Osteoblast (primary cell): ENCODE measurements around the gene PRG3. TPM values are rescaled to one million over a fixed set of nuclear protein-coding genes. Genes with fewer than 3 reads are reported as not detected.
A peak's percentile ranks its signal among the peaks of the same experiment; 100 is the strongest.

Experiments
- DNase-seq: peaks from one replicate; pipeline ENCODE4 v3.0.0; 2011; ENCODE audit warnings: low spot score, mixed read lengths; ENCODE audit not compliant: insufficient read length; ENCODE audit errors: missing footprints
- H2AFZ ChIP-seq: 2 replicates; pipeline ENCODE4 v1.6.0; 2011; ENCODE audit warnings: mild to moderate bottlenecking, low read length
- H3K27ac ChIP-seq: 2 replicates; pipeline ENCODE4 v1.5.1; 2011; ENCODE audit warnings: mild to moderate bottlenecking, low read depth, low read length, moderate library complexity
- H3K27me3 ChIP-seq: 2 replicates; pipeline ENCODE4 v1.6.0; 2012; ENCODE audit warnings: mild to moderate bottlenecking, control low read depth, inconsistent platforms, low read length, moderate library complexity; ENCODE audit not compliant: insufficient read depth
- H3K36me3 ChIP-seq: 2 replicates; pipeline ENCODE4 v1.5.1; 2011; ENCODE audit warnings: mild to moderate bottlenecking, low read length, control low read depth, moderate library complexity; ENCODE audit not compliant: insufficient read depth
- H3K4me1 ChIP-seq: 2 replicates; pipeline ENCODE4 v1.5.1; 2011; ENCODE audit warnings: mild to moderate bottlenecking, low read length, control low read depth, moderate library complexity; ENCODE audit not compliant: insufficient read depth
- H3K4me2 ChIP-seq: 2 replicates; pipeline ENCODE4 v1.6.0; 2011; ENCODE audit warnings: mild to moderate bottlenecking, low read length; ENCODE audit not compliant: insufficient read depth
- H3K4me3 ChIP-seq: fragments of 200-600 bp; sonication (generic); 3 replicates; pipeline ENCODE4 v1.5.1; 2012; ENCODE audit warnings: mild to moderate bottlenecking, low read length, inconsistent platforms; ENCODE audit not compliant: insufficient read depth
- H3K79me2 ChIP-seq: 2 replicates; pipeline ENCODE4 v1.6.0; 2012; ENCODE audit warnings: mild to moderate bottlenecking, low read length, control low read depth, inconsistent platforms; ENCODE audit not compliant: insufficient read depth
- H3K9me3 ChIP-seq: 2 replicates; pipeline ENCODE4 v1.5.1; 2011; ENCODE audit warnings: low read depth, low read length, control low read depth
- H4K20me1 ChIP-seq: 2 replicates; pipeline ENCODE4 v1.6.0; 2012; ENCODE audit warnings: mild to moderate bottlenecking, low read length, control low read depth; ENCODE audit not compliant: insufficient read depth
- total RNA-seq: library from RNA; depleted of rRNA; stranded (reverse); fragments of >200 nt; gene quantifications from 2 replicates; pipeline ENCODE4 v1.2.3, GENCODE V29; 2012
- TF ChIP-seq, protein P1 (sequence below): IDR thresholded peaks from 2 replicates; pipeline ENCODE4 v1.5.1; 2011; ENCODE audit warnings: mild to moderate bottlenecking, low read depth, low read length, moderate library complexity; ENCODE audit errors: extremely low read depth

PRG3 gene
- total RNA-seq, 1 donor: not detected

DNA sequence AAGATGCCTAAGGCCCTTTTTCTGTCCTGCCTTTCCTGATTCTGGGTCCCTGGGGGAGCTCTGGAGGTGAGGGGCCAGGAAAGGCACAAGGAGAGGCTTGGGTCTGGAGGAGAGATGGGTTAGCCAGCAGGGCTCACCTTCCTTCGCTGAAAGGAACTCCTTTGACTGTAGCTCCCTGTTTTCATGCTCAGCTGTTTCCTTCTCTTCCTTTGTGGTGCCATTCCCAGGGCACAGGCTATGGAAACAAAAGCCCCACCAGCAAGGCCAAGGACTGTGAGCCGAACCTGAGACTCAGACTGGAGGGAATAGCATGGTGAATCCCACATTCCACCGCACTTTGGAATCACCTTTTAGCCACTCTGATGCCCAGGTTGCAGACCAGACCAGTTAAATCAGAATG is 35.5 kb upstream of the PRG3 start:
- H3K4me2 ChIP-seq: no peak overlapping the region
- no peak for DNase-seq
- H3K27ac ChIP-seq: peak overlapping the region; percentile 23
- TF ChIP-seq, protein P1, sequence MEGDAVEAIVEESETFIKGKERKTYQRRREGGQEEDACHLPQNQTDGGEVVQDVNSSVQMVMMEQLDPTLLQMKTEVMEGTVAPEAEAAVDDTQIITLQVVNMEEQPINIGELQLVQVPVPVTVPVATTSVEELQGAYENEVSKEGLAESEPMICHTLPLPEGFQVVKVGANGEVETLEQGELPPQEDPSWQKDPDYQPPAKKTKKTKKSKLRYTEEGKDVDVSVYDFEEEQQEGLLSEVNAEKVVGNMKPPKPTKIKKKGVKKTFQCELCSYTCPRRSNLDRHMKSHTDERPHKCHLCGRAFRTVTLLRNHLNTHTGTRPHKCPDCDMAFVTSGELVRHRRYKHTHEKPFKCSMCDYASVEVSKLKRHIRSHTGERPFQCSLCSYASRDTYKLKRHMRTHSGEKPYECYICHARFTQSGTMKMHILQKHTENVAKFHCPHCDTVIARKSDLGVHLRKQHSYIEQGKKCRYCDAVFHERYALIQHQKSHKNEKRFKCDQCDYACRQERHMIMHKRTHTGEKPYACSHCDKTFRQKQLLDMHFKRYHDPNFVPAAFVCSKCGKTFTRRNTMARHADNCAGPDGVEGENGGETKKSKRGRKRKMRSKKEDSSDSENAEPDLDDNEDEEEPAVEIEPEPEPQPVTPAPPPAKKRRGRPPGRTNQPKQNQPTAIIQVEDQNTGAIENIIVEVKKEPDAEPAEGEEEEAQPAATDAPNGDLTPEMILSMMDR: no peak
- no peaks in the 10 kb centered on the region for H3K27me3 ChIP-seq
- H3K36me3 ChIP-seq: peaks cover 72% of the 10 kb centered on the region
- peaks cover 4% of the 10 kb centered on the region for H4K20me1 ChIP-seq
- H3K4me1 ChIP-seq: no peaks in the 10 kb centered on the region
- no peak overlapping the region for H3K4me3 ChIP-seq
- H3K9me3 ChIP-seq: no peaks in the 10 kb centered on the region
- H2AFZ ChIP-seq: no peak overlapping the region
- peaks cover 4% of the 10 kb centered on the region for H3K79me2 ChIP-seq

DNA sequence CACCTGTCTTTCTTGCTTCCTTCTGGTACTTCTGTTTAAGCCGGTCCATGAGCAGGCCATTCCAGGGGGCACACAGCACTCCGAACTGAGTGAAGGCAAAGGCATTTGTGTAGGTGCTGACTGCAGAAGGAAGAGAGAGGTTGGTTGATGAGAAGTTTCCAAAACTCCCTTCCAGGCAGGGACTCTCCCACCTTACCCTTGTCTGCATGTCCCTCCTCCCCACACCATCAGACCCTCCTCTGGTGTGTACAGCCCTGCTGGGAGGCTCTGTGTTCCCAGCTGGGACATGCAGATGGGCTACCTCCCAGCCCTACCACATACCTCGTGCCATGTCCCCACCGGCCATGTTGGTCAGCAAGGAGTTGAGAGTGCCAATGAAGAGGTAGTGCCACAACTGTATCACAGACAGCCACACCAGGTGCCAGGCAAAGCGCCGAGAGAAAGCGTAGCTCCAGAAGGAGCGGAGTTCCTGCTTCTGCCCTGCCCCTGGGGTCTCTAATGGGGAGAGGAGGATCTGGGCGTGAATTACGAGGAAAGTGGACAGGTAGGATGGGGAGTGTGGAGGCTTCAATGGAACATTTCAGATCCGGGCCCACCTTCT is 33.8 kb upstream of the PRG3 start:
- Histone ChIP-seq H4K20me1 (peaks cover 4% of the 10 kb centered on the region), H3K4me1 (peaks cover 5% of the 10 kb centered on the region), H2AFZ (no peak overlapping the region), H3K27me3 (no peaks in the 10 kb centered on the region), H3K36me3 (peaks cover 69% of the 10 kb centered on the region), H3K9me3 (no peaks in the 10 kb centered on the region), H3K79me2 (peaks cover 4% of the 10 kb centered on the region), H3K4me2 (no peak overlapping the region), H3K27ac (no peak overlapping the region), H3K4me3 (no peak overlapping the region)
- no peak for DNase-seq
- TF ChIP-seq, protein P1: no peak

DNA sequence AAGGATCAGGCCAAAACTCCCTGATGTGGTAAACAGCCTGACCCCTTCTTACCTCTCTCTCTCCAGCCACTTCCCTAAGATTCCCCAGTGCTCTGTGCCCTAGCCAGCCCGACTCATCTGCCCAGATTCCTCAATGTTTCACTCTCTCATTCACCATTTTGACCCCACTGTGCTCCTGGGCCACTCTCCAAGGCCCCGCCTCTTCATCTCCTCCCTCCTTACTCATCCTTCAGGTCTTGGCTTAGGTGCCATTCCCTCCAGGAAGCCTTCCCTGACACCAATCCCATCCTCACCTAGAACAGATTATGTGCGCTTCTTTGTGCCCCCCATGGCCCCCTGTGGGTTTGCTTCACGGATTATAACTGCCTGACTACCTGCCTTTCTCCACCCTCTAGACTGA is 32.7 kb upstream of the PRG3 start:
- Histone ChIP-seq H3K4me1 (peaks cover 5% of the 10 kb centered on the region), H3K36me3 (peaks cover 77% of the 10 kb centered on the region), H3K27ac (no peak overlapping the region), H3K4me3 (no peak overlapping the region), H4K20me1 (peaks cover 4% of the 10 kb centered on the region), H3K9me3 (no peaks in the 10 kb centered on the region), H3K27me3 (no peaks in the 10 kb centered on the region), H3K79me2 (peaks cover 4% of the 10 kb centered on the region), H2AFZ (no peak overlapping the region), H3K4me2 (no peak overlapping the region)
- DNase-seq: no peak
- TF ChIP-seq, protein P1: no peak

DNA sequence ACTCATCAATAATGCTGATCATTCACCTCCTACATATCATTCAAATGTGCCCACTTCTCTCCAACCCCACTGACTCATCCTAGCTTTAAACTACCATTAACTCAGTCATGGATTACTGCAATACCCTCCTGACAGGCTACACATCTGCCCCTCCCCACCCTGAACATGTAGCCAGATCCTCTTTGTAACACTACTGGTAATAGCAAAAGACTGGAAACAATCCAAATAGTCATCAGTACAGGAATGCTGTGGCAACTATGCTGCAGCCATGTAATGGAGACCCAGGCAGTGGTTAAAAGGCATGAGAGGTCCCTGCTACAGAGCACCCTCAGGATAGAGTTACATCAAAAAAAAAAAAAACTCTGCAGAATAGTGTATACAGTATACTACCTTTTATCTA is 29.3 kb upstream of the PRG3 start:
- peaks cover 4% of the 10 kb centered on the region for H4K20me1 ChIP-seq
- H3K27ac ChIP-seq: peak overlapping the region; percentile 31
- H3K4me2 ChIP-seq: no peak overlapping the region
- no peak overlapping the region for H3K4me3 ChIP-seq
- H2AFZ ChIP-seq: no peak overlapping the region
- H3K79me2 ChIP-seq: peaks cover 4% of the 10 kb centered on the region
- TF ChIP-seq, protein P1: no peak
- no peak for DNase-seq
- H3K4me1 ChIP-seq: peaks cover 8% of the 10 kb centered on the region
- H3K36me3 ChIP-seq: peaks cover 63% of the 10 kb centered on the region
- no peaks in the 10 kb centered on the region for H3K9me3 ChIP-seq
- H3K27me3 ChIP-seq: no peaks in the 10 kb centered on the region
